ENCODE data around the gene ITGAV.

- TF ChIP-seq TCF12 (IDR thresholded peaks at IDR 0.05; ENCODE audit: low read depth): no peak
- TF ChIP-seq MAX (IDR thresholded peaks at IDR 0.05): no peak
- TF ChIP-seq TAF1 (IDR thresholded peaks at IDR 0.05; ENCODE audit: low read depth): no peak
These were observed 20.9 kb downstream of the ITGAV start for GRCh38 chr2:186610785-186611184.

Measured in Ishikawa (cell line).